Spinal cord (tissue), 4 donors: ENCODE data around the gene TMPRSS9. TPM values are rescaled to one million over a fixed set of nuclear protein-coding genes. Genes with fewer than 3 reads are reported as not detected.

ENCODE experiments used
- polyA plus RNA-seq, 2 donors: library from polyadenylated mRNA; unstranded; fragments of 120-200 nt; gene quantifications; one replicate each; pipeline ENCODE4 v1.2.1, GENCODE V29; 2013; ENCODE audit not compliant: insufficient read length in 2 of 2
- total RNA-seq, 2 donors: library from RNA; depleted of rRNA in 1 of 2; stranded (reverse); fragments of 120-200 nt in 1 of 2; fragments of >200 nt in 1 of 2; gene quantifications; one replicate each; pipeline versions ENCODE4 v1.2.3 to v1.2.4, GENCODE V29; 2013 to 2014

Gene TMPRSS9
- total and polyA plus RNA-seq, 4 donors: 0.33 to 3.8 (median 1.4) TPM

Other genes starting within 250 kb of the TMPRSS9 start
- 10 to 100 TPM; 65.1 to 70.6 TPM for gene AP3D1, start 208.7 kb upstream of the TMPRSS9 start, total RNA-seq
- 100 to 1,000 TPM; 156 to 165 TPM for gene AP3D1, start 208.7 kb upstream of the TMPRSS9 start, polyA plus RNA-seq
- gene DOT1L, start 196.3 kb upstream of the TMPRSS9 start, total RNA-seq: 1 to 10 TPM; 5.3 to 8.2 TPM
- gene DOT1L, start 196.3 kb upstream of the TMPRSS9 start, polyA plus RNA-seq: 10 to 100 TPM; 40.3 to 45.3 TPM
- 10 to 100 TPM; 46.5 to 70.9 TPM for gene PLEKHJ1, start 123.9 kb upstream of the TMPRSS9 start, total RNA-seq
- 100 to 1,000 TPM in 1 of 2 donors, 10 to 100 TPM in 1; 97.5 to 106 TPM for gene PLEKHJ1, start 123.9 kb upstream of the TMPRSS9 start, polyA plus RNA-seq
- gene SF3A2, start 123.4 kb upstream of the TMPRSS9 start, total RNA-seq: 10 to 100 TPM; 29.2 to 32.2 TPM
- gene SF3A2, start 123.4 kb upstream of the TMPRSS9 start, polyA plus RNA-seq: 10 to 100 TPM; 80.5 to 97.8 TPM
- gene AMH, start 110.9 kb upstream of the TMPRSS9 start, total RNA-seq: 1 to 10 TPM; 2.8 to 3.3 TPM
- gene AMH, start 110.9 kb upstream of the TMPRSS9 start, polyA plus RNA-seq: 10 to 100 TPM in 1 of 2 donors, 1 to 10 TPM in 1; 3.9 to 12.3 TPM
- gene JSRP1, start 103.8 kb upstream of the TMPRSS9 start, total RNA-seq: under 1 TPM; 0.33 to 0.69 TPM
- gene JSRP1, start 103.8 kb upstream of the TMPRSS9 start, polyA plus RNA-seq: under 1 TPM; 0.74 to 0.90 TPM
- gene PEAK3, start 78.1 kb upstream of the TMPRSS9 start, total RNA-seq: under 1 TPM in 1 of 2 donors, not detected in 1; 0.20 TPM
- gene PEAK3, start 78.1 kb upstream of the TMPRSS9 start, polyA plus RNA-seq: under 1 TPM; 0.11 to 0.16 TPM
- 1 to 10 TPM in 1 of 2 donors, under 1 TPM in 1; 0.94 to 2.9 TPM for gene LINGO3, start 52.1 kb upstream of the TMPRSS9 start, total RNA-seq
- 1 to 10 TPM; 6.3 to 7.4 TPM for gene LINGO3, start 52.1 kb upstream of the TMPRSS9 start, polyA plus RNA-seq
- 100 to 1,000 TPM in 1 of 2 donors, 10 to 100 TPM in 1; 48.2 to 124 TPM for gene LSM7, start 31.7 kb upstream of the TMPRSS9 start, total RNA-seq
- 100 to 1,000 TPM; 154 to 165 TPM for gene LSM7, start 31.7 kb upstream of the TMPRSS9 start, polyA plus RNA-seq
- gene SPPL2B, start 31.6 kb upstream of the TMPRSS9 start, total RNA-seq: 10 to 100 TPM; 30.2 to 45.3 TPM
- 100 to 1,000 TPM; 101 to 140 TPM for gene SPPL2B, start 31.6 kb upstream of the TMPRSS9 start, polyA plus RNA-seq
- 10 to 100 TPM; 20.5 to 90.5 TPM for gene TIMM13, start 67.3 kb downstream of the TMPRSS9 start, total RNA-seq
- 100 to 1,000 TPM; 121 to 122 TPM for gene TIMM13, start 67.3 kb downstream of the TMPRSS9 start, polyA plus RNA-seq
- 10 to 100 TPM; 24.9 to 41.7 TPM for gene LMNB2, start 96.7 kb downstream of the TMPRSS9 start, total RNA-seq
- gene LMNB2, start 96.7 kb downstream of the TMPRSS9 start, polyA plus RNA-seq: 10 to 100 TPM; 56.8 to 57.8 TPM
- 10 to 100 TPM; 21.9 to 50.1 TPM for gene GADD45B, start 115.9 kb downstream of the TMPRSS9 start, total RNA-seq
- gene GADD45B, start 115.9 kb downstream of the TMPRSS9 start, polyA plus RNA-seq: 10 to 100 TPM in 1 of 2 donors, 1 to 10 TPM in 1; 5.3 to 13.6 TPM